NB4 (cell line): ENCODE results near the gene PIGW.

ENCODE experiments used
- DNase-seq: peaks from one replicate; pipeline ENCODE4 v3.0.0; 2010; ENCODE audit warnings: low read depth
- H3K4me3 ChIP-seq: one replicate; pipeline ENCODE4 v1.5.1; 2011; ENCODE audit warnings: mild to moderate bottlenecking, low read depth, low read length, moderate library complexity
- CTCF ChIP-seq: IDR thresholded peaks from one replicate; pipeline ENCODE4 v1.5.1; 2012; ENCODE audit warnings: low read depth, low read length
- MAX ChIP-seq: IDR thresholded peaks from 2 replicates; pipeline ENCODE4 v1.6.1; 2011; ENCODE audit warnings: low read depth, low read length
- MYC ChIP-seq: IDR thresholded peaks from 2 replicates; pipeline ENCODE4 v1.6.1; 2011; ENCODE audit warnings: low read depth, low read length
- POLR2A ChIP-seq: IDR thresholded peaks from 2 replicates; pipeline ENCODE4 v1.6.1; 2011; ENCODE audit warnings: mild to moderate bottlenecking; ENCODE audit not compliant: insufficient read length; ENCODE audit errors: extremely low read depth

PIGW gene

GRCh38 chr17:36586138-36586537, 51.4 kb downstream of the PIGW start:
- DNase-seq: no peak
- H3K4me3 ChIP-seq: no peak overlapping the region
- TF ChIP-seq CTCF: no peak
- TF ChIP-seq MAX: no peak
- TF ChIP-seq MYC: no peak
- TF ChIP-seq POLR2A: no peak
